Ishikawa (cell line): ENCODE data around the gene QSOX2.

Experiments used
- CREB1 ChIP-seq: IDR thresholded peaks from 2 replicates; pipeline ENCODE4 v1.6.1; 2012; ENCODE audit warnings: low read depth
- EP300 ChIP-seq: IDR thresholded peaks from 2 replicates; pipeline ENCODE4 v1.6.1; 2012; ENCODE audit warnings: borderline replicate concordance
- FOXM1 ChIP-seq: IDR thresholded peaks from 2 replicates; pipeline ENCODE4 v1.6.1; 2012; ENCODE audit warnings: low read depth, borderline replicate concordance
- RAD21 ChIP-seq: IDR thresholded peaks from 2 replicates; pipeline ENCODE4 v1.6.1; 2012; ENCODE audit warnings: low read depth
- REST ChIP-seq: IDR thresholded peaks from 2 replicates; pipeline ENCODE4 v1.6.1; 2012; ENCODE audit warnings: low read depth, mild to moderate bottlenecking

- TF ChIP-seq EP300, result no peak
- no peak for TF ChIP-seq FOXM1
- no peak for TF ChIP-seq CREB1
- no peak for TF ChIP-seq REST
- TF ChIP-seq RAD21, result no peak
Observed at GRCh38 chr9:136251264-136252115, 5.9 kb upstream of the QSOX2 start.
